Stomach (tissue), 9 donors: ENCODE measurements around the gene NFATC2. TPM values are rescaled to one million over a fixed set of nuclear protein-coding genes. Genes with fewer than 3 reads are reported as not detected.

ENCODE experiments used
- DNase-seq, 2 donors: peaks; one replicate each; pipeline versions ENCODE4 v3.0.0 to v3.0.0-alpha.2; 2013 to 2019
- H3K27ac ChIP-seq, 5 donors: fragments of 200-600 bp in 4 of 5; sonication (generic) in 4 of 5; one replicate each; pipeline ENCODE4 v1.5.1; 2013 to 2019; ENCODE audit warnings: mild to moderate bottlenecking in 1 of 5, moderate library complexity in 1 of 5
- H3K27me3 ChIP-seq, 3 donors: fragments of 200-600 bp; sonication (generic); one replicate each; pipeline ENCODE4 v1.5.1; 2017 to 2019; ENCODE audit warnings: mixed run types in 1 of 3
- H3K36me3 ChIP-seq, 4 donors: fragments of 200-600 bp; sonication (generic); 1 replicate in 3 of 4; 2 replicates in 1 of 4; pipeline ENCODE4 v1.5.1; 2016 to 2019
- H3K4me1 ChIP-seq, 4 donors: fragments of 200-600 bp; sonication (generic); one replicate each; pipeline ENCODE4 v1.5.1; 2016 to 2019
- H3K4me3 ChIP-seq, 4 donors: fragments of 200-600 bp; sonication (generic) in 3 of 4; one replicate each; pipeline ENCODE4 v1.5.1; 2016 to 2019; ENCODE audit warnings: mild to moderate bottlenecking in 1 of 4
- H3K9me3 ChIP-seq, 4 donors: fragments of 200-600 bp; sonication (generic); one replicate each; pipeline ENCODE4 v1.5.1; 2016 to 2019
- CTCF ChIP-seq, 7 experiments: fragments of 450-650 bp in 4 of 7; fragments of 200-600 bp in 3 of 7; sonication (generic) in 3 of 7; IDR thresholded peaks; one replicate each; pipeline ENCODE4 v1.5.1; 2016 to 2019; ENCODE audit warnings: antibody characterized with exemption in 7 of 7, control low read depth in 2 of 7, mild to moderate bottlenecking in 1 of 7
- EP300 ChIP-seq: sonication (generic); formaldehyde crosslinking; IDR thresholded peaks from one replicate; pipeline ENCODE4 v1.6.1; 2017; ENCODE audit warnings: antibody characterized with exemption
- POLR2A ChIP-seq, 4 donors: fragments of 450-650 bp; IDR thresholded peaks; one replicate each; pipeline ENCODE4 v1.6.1; 2016; ENCODE audit warnings: antibody characterized with exemption in 4 of 4, control low read depth in 2 of 4, mild to moderate bottlenecking in 1 of 4, moderate library complexity in 1 of 4
- POLR2AphosphoS5 ChIP-seq, 3 donors: sonication (generic); formaldehyde crosslinking; IDR thresholded peaks; one replicate each; pipeline ENCODE4 v1.6.1; 2016; ENCODE audit warnings: antibody characterized with exemption in 3 of 3
- whole genome bisulfite sequencing, 5 donors: extraction: QIAGEN DNeasy Blood & Tissue Kit in 3 of 5; methylation state at CpG; one replicate each; pipeline versions ENCODE4 v1.1.5 to v1.1.7; 2013 to 2018; 5-methylcytosine and 5-hydroxymethylcytosine counted together
- intact Hi-C: fragments of 100-400 bp; cut with DNase I; formaldehyde crosslinking; loops from one replicate; pipeline ENCODE4 v1.15.1; 2023; ENCODE audit warnings: low total_unique reads
- polyA plus RNA-seq, 3 donors: library from polyadenylated mRNA; stranded (reverse); fragments of 200-250 nt; gene quantifications; one replicate each; pipeline ENCODE4 v1.2.3, GENCODE V29; 2013
- total RNA-seq, 5 donors: library from RNA; depleted of rRNA; stranded (reverse); fragments of >200 nt; gene quantifications; one replicate each; pipeline versions ENCODE4 v1.1.0 to v1.2.3, GENCODE V29; 2014 to 2016
- donor health status: healthy with polysubstance abuse.
- donor health status: Bipolar disorder and iron deficiency.
- donor health status: healthy.

NFATC2 gene
- total and polyA plus RNA-seq, 8 donors: 1.4 to 31.9 (median 8.6) TPM

GRCh38 chr20:51447097-51447764 lies 95.3 kb downstream of the NFATC2 start:
- peaks cover 0 to 41% (median 26%) of the 10 kb centered on the region in 4 donors for H3K4me1 ChIP-seq
- DNase-seq: peak in 1 of 2 donors; percentile 83
- WGBS, 5 donors: 46 to 63% (median 51%) methylated on average over 14 of the region's 14 CpGs
- no peaks in the 10 kb centered on the region for H3K27me3 ChIP-seq
- peaks cover 0 to 37% (median 20%) of the 10 kb centered on the region in 4 donors for H3K36me3 ChIP-seq
- H3K9me3 ChIP-seq: no peaks in the 10 kb centered on the region
- H3K4me3 ChIP-seq: no peak overlapping the region
- intact Hi-C loops: no loop called here
- TF ChIP-seq POLR2AphosphoS5 (IDR thresholded peaks at IDR 0.05) (peak in 1 of 3 donors; percentile 61), POLR2A (IDR thresholded peaks at IDR 0.05) (no peak), CTCF (IDR thresholded peaks at IDR 0.05) (no peak)
- H3K27ac ChIP-seq: peak overlapping the region in 4 of 5 donors; percentile 27 to 67 (median 52)

GRCh38 chr20:51446656-51447055 lies 95.9 kb downstream of the NFATC2 start:
- intact Hi-C loops: no loop called here
- Histone ChIP-seq H3K27me3 (no peaks in the 10 kb centered on the region), H3K4me1 (peaks cover 0 to 41% (median 26%) of the 10 kb centered on the region in 4 donors), H3K36me3 (peaks cover 0 to 35% (median 14%) of the 10 kb centered on the region in 4 donors), H3K27ac (peak overlapping the region in 4 of 5 donors; percentile 27 to 67 (median 52)), H3K9me3 (no peaks in the 10 kb centered on the region), H3K4me3 (no peak overlapping the region)
- DNase-seq: no peak
- TF ChIP-seq POLR2AphosphoS5 (IDR thresholded peaks at IDR 0.05) (peak in 1 of 3 donors; percentile 27), EP300 (no peak), CTCF (IDR thresholded peaks at IDR 0.05) (no peak), POLR2A (IDR thresholded peaks at IDR 0.05) (no peak)
- WGBS, 5 donors: 46 to 73% (median 62%) methylated on average over 10 of the region's 10 CpGs

GRCh38 chr20:51446230-51446629 lies 96.3 kb downstream of the NFATC2 start:
- H3K4me3 ChIP-seq: no peak overlapping the region
- peaks cover 0 to 41% (median 26%) of the 10 kb centered on the region in 4 donors for H3K4me1 ChIP-seq
- peak overlapping the region in 3 of 5 donors; percentile 27 to 67 (median 57) for H3K27ac ChIP-seq
- DNase-seq: no peak
- 61 to 83% (median 71%) methylated on average over 2 of the region's 2 CpGs for WGBS, 5 donors
- peaks cover 0 to 33% (median 11%) of the 10 kb centered on the region in 4 donors for H3K36me3 ChIP-seq
- TF ChIP-seq CTCF (IDR thresholded peaks at IDR 0.05): no peak
- TF ChIP-seq POLR2A (IDR thresholded peaks at IDR 0.05): no peak
- no peak for TF ChIP-seq POLR2AphosphoS5 (IDR thresholded peaks at IDR 0.05)
- no peak for TF ChIP-seq EP300
- intact Hi-C loops: no loop called here
- H3K9me3 ChIP-seq: no peaks in the 10 kb centered on the region
- no peaks in the 10 kb centered on the region for H3K27me3 ChIP-seq

- TF ChIP-seq POLR2A (IDR thresholded peaks at IDR 0.05) (no peak), POLR2AphosphoS5 (IDR thresholded peaks at IDR 0.05) (no peak), EP300 (no peak), CTCF (IDR thresholded peaks at IDR 0.05) (no peak)
Measured at GRCh38 chr20:51445591-51445990, 96.9 kb downstream of the NFATC2 start.

More at GRCh38 chr20:51445591-51445990, 96.9 kb downstream of the NFATC2 start:
- H3K36me3 ChIP-seq: peaks cover 0 to 28% (median 10%) of the 10 kb centered on the region in 4 donors
- intact Hi-C loops: no loop called here
- H3K4me1 ChIP-seq: peaks cover 0 to 41% (median 26%) of the 10 kb centered on the region in 4 donors
- DNase-seq: no peak
- H3K27me3 ChIP-seq: no peaks in the 10 kb centered on the region
- H3K9me3 ChIP-seq: no peaks in the 10 kb centered on the region
- H3K4me3 ChIP-seq: no peak overlapping the region
- WGBS, 5 donors: 88 to 95% (median 90%) methylated on average over 8 of the region's 8 CpGs
- H3K27ac ChIP-seq: peak overlapping the region in 1 of 5 donors; percentile 67
